HCT116 (cell line): ENCODE data around the gene UBR3. TPM values are rescaled to one million over a fixed set of nuclear protein-coding genes. Genes with fewer than 3 reads are reported as not detected.

Source experiments
- ATAC-seq: fragments of 200-7000 bp; cut with Tn5 transposase; 2 replicates; pipeline ENCODE4 v1.9.1; 2020; ENCODE audit warnings: mild to moderate bottlenecking, moderate library complexity
- BruUV-seq: library from RNA; stranded (reverse); fragments of 400-500 nt; replicated peaks from 2 replicates; lab custom pipeline; 2021; lab: Mats Ljungman, UMichigan
- CTCF ChIA-PET: fragments of 300-600 bp; sonication (Branson Sonifier 250); formaldehyde crosslinking; loops from one replicate; lab custom pipeline; 2021; ENCODE audit warnings: antibody characterized with exemption; lab: Charles Lee
- POLR2A ChIA-PET: fragments of 300-600, 350-600 bp; sonication (Branson Sonifier 250); formaldehyde crosslinking; loops from one replicate; lab custom pipeline; 2021; ENCODE audit warnings: antibody characterized with exemption; lab: Charles Lee
- RAD21 ChIA-PET, 2 experiments: fragments of 300-600 bp; sonication (Branson Sonifier 250); formaldehyde crosslinking; loops; one replicate each; lab custom pipeline; 2023; ENCODE audit warnings: low total read pairs in 2 of 2; ENCODE audit not compliant: uncharacterized antibody in 2 of 2, unreplicated experiment in 2 of 2, low non-redundant PET in 1 of 2; lab: Charles Lee
- DNase-seq: peaks from one replicate; pipeline ENCODE4 v3.0.0-alpha.2; 2010; ENCODE audit warnings: low read depth, low spot score
- H2AFZ ChIP-seq: fragments of 200-600 bp; shearing (Covaris generic), sonication (generic); 2 replicates; pipeline ENCODE4 v1.6.1; 2017; ENCODE audit warnings: low read depth, mixed run types, mixed read lengths, antibody characterized with exemption, low read length; ENCODE audit not compliant: poor library complexity, severe bottlenecking
- H3K27ac ChIP-seq: 2 replicates; pipeline ENCODE4 v1.5.1; 2012; ENCODE audit warnings: low read depth, low read length
- H3K27me3 ChIP-seq: fragments of 200-600 bp; sonication (generic); 2 replicates; pipeline ENCODE4 v1.6.1; 2016; ENCODE audit warnings: mixed run types, low read length, mixed read lengths; ENCODE audit not compliant: insufficient read depth
- H3K36me3 ChIP-seq, 2 experiments: fragments of 200-500 bp in 1 of 2; fragments of 200-600 bp in 1 of 2; sonication (Bioruptor generic) in 1 of 2; sonication (generic) in 1 of 2; 2 replicates each; pipeline versions ENCODE4 v1.5.1 to v1.6.1; 2014 to 2016; ENCODE audit warnings: low read length in 2 of 2, inconsistent platforms in 1 of 2, mixed read lengths in 1 of 2, mixed run types in 1 of 2; ENCODE audit not compliant: insufficient read depth in 2 of 2, control insufficient read depth in 1 of 2
- H3K4me1 ChIP-seq, 2 experiments: fragments of 200-600 bp in 1 of 2; sonication (generic) in 1 of 2; 2 replicates each; pipeline versions ENCODE4 v1.5.1 to v1.6.1; 2012 to 2017; ENCODE audit warnings: low read length in 2 of 2, inconsistent platforms in 1 of 2, mild to moderate bottlenecking in 1 of 2, mixed read lengths in 1 of 2, mixed run types in 1 of 2, moderate library complexity in 1 of 2; ENCODE audit not compliant: insufficient read depth in 2 of 2, control insufficient read depth in 1 of 2
- H3K4me2 ChIP-seq: fragments of 200-600 bp; sonication (generic); 2 replicates; pipeline ENCODE4 v1.6.1; 2017; ENCODE audit warnings: mixed run types, low read length, mixed read lengths
- H3K4me3 ChIP-seq, 2 experiments: fragments of 200-600 bp in 1 of 2; sonication (generic) in 1 of 2; replicated peaks in 1 of 2; 2 replicates each; pipeline ENCODE4 v1.5.1; 2011 to 2016; ENCODE audit warnings: low read length in 2 of 2, control low read depth in 1 of 2, low read depth in 1 of 2, mild to moderate bottlenecking in 1 of 2, mixed read lengths in 1 of 2, mixed run types in 1 of 2
- H3K79me2 ChIP-seq: fragments of 200-600 bp; sonication (generic); 2 replicates; pipeline ENCODE4 v1.6.1; 2017; ENCODE audit warnings: mild to moderate bottlenecking, mixed run types, low read length, moderate library complexity, mixed read lengths; ENCODE audit not compliant: insufficient read depth
- H3K9ac ChIP-seq: fragments of 200-600 bp; sonication (generic); 2 replicates; pipeline ENCODE4 v1.6.1; 2016; ENCODE audit warnings: low read length, mixed read lengths
- H3K9me2 ChIP-seq: fragments of 200-600 bp; sonication (generic), shearing (Covaris generic); 2 replicates; pipeline ENCODE4 v1.6.1; 2017; ENCODE audit warnings: mixed run types, mild to moderate bottlenecking, moderate library complexity; ENCODE audit not compliant: insufficient read depth
- H3K9me3 ChIP-seq, 2 experiments: fragments of 200-500 bp in 1 of 2; fragments of 200-600 bp in 1 of 2; sonication (Bioruptor generic) in 1 of 2; sonication (generic) in 1 of 2; 2 replicates each; pipeline ENCODE4 v1.6.1; 2014 to 2017; ENCODE audit warnings: low read length in 2 of 2, mixed read lengths in 2 of 2, inconsistent platforms in 1 of 2, low read depth in 1 of 2, mild to moderate bottlenecking in 1 of 2, mixed run types in 1 of 2, moderate library complexity in 1 of 2; ENCODE audit not compliant: control insufficient read depth in 1 of 2, insufficient read depth in 1 of 2
- H4K20me1 ChIP-seq: fragments of 200-600 bp; sonication (generic), shearing (Covaris generic); 2 replicates; pipeline ENCODE4 v1.6.1; 2017; ENCODE audit warnings: mixed run types, mild to moderate bottlenecking, moderate library complexity; ENCODE audit not compliant: insufficient read depth
- ATF3 ChIP-seq: IDR thresholded peaks from 2 replicates; pipeline ENCODE4 v1.6.1; 2012
- CBX3 ChIP-seq: IDR thresholded peaks from 2 replicates; pipeline ENCODE4 v1.6.1; 2012; ENCODE audit warnings: low read depth
- CEBPB ChIP-seq: IDR thresholded peaks from 2 replicates; pipeline ENCODE4 v1.6.1; 2012; ENCODE audit warnings: low read depth
- CTCF ChIP-seq, 3 experiments: fragments of 200-600 bp in 1 of 3; sonication (generic) in 1 of 3; IDR thresholded peaks in 2 of 3; conservative IDR thresholded peaks in 1 of 3; 2 replicates each; pipeline ENCODE4 v1.5.1; 2012 to 2017; ENCODE audit warnings: low read depth in 2 of 3, low read length in 2 of 3, antibody characterized with exemption in 1 of 3, borderline replicate concordance in 1 of 3, control low read depth in 1 of 3, mild to moderate bottlenecking in 1 of 3, mixed read lengths in 1 of 3, mixed run types in 1 of 3, moderate library complexity in 1 of 3; ENCODE audit not compliant: insufficient read depth in 1 of 3
- EZH2 ChIP-seq: fragments of 200-600 bp; sonication (generic); IDR thresholded peaks from 2 replicates; pipeline ENCODE4 v1.6.1; 2017; ENCODE audit warnings: antibody characterized with exemption, mixed run types
- EZH2phosphoT487 ChIP-seq: fragments of 200-600 bp; IDR thresholded peaks from 2 replicates; pipeline ENCODE4 v1.6.1; 2018; ENCODE audit warnings: antibody characterized with exemption, borderline replicate concordance
- JUND ChIP-seq: IDR thresholded peaks from 2 replicates; pipeline ENCODE4 v1.6.1; 2012
- MAX ChIP-seq: IDR thresholded peaks from 2 replicates; pipeline ENCODE4 v1.6.1; 2012
- POLR2A ChIP-seq: IDR thresholded peaks from 2 replicates; pipeline ENCODE4 v1.7.0; 2011; ENCODE audit warnings: borderline replicate concordance; ENCODE audit not compliant: insufficient read depth, insufficient read length; ENCODE audit errors: extremely low read depth
- POLR2AphosphoS5 ChIP-seq: IDR thresholded peaks from 2 replicates; pipeline ENCODE4 v1.6.1; 2011; ENCODE audit warnings: mild to moderate bottlenecking, low read depth, low read length, moderate library complexity
- RAD21 ChIP-seq: IDR thresholded peaks from 2 replicates; pipeline ENCODE4 v1.6.1; 2012; ENCODE audit warnings: low read depth, mild to moderate bottlenecking
- REST ChIP-seq: IDR thresholded peaks from 2 replicates; pipeline ENCODE4 v1.6.1; 2012; ENCODE audit warnings: low read depth
- SIN3A ChIP-seq: IDR thresholded peaks from 2 replicates; pipeline ENCODE4 v1.6.1; 2012; ENCODE audit warnings: low read depth
- SP1 ChIP-seq: IDR thresholded peaks from 2 replicates; pipeline ENCODE4 v1.6.1; 2012; ENCODE audit warnings: low read depth
- SRF ChIP-seq: IDR thresholded peaks from 2 replicates; pipeline ENCODE4 v1.6.1; 2012; ENCODE audit warnings: low read depth
- TCF7L2 ChIP-seq: IDR thresholded peaks from 2 replicates; pipeline ENCODE4 v1.7.0; 2011; ENCODE audit warnings: borderline replicate concordance, inconsistent platforms; ENCODE audit not compliant: insufficient read depth, insufficient read length; ENCODE audit errors: extremely low read depth
- YY1 ChIP-seq: IDR thresholded peaks from 2 replicates; pipeline ENCODE4 v1.6.1; 2011; ENCODE audit warnings: low read length, low read depth, moderate library complexity, mild to moderate bottlenecking; ENCODE audit not compliant: insufficient replicate concordance; ENCODE audit errors: extremely low read depth
- ZBTB33 ChIP-seq: IDR thresholded peaks from 2 replicates; pipeline ENCODE4 v1.6.1; 2011; ENCODE audit warnings: mild to moderate bottlenecking, low read length, moderate library complexity; ENCODE audit not compliant: insufficient replicate concordance; ENCODE audit errors: extremely low read depth
- ZFX ChIP-seq: fragments of 450-650 bp; IDR thresholded peaks from 2 replicates; pipeline ENCODE4 v1.6.1; 2017
- intact Hi-C: fragments of 100-400 bp; cut with micrococcal nuclease; formaldehyde crosslinking; loops from 2 replicates; pipeline ENCODE4 v1.10.0; 2022
- total RNA-seq: library from RNA; stranded (reverse); gene quantifications from one replicate; pipeline ENCODE4 v1.2.1, GENCODE V29; 2021; ENCODE audit not compliant: unreplicated experiment

The UBR3 gene
- total RNA-seq, 1 experiment from 2014 or later: 29.5 TPM

- BruUV-seq: no TSS peak
- no peaks in the 10 kb centered on the region for H4K20me1 ChIP-seq
- RAD21 ChIA-PET: no interaction called here
- H3K36me3 ChIP-seq: no peaks in the 10 kb centered on the region
- H3K4me1 ChIP-seq: no peaks in the 10 kb centered on the region
- CTCF ChIA-PET: no interaction called here
- H3K9me2 ChIP-seq: no peaks in the 10 kb centered on the region
- no peaks in the 10 kb centered on the region for H3K27me3 ChIP-seq
- H3K79me2 ChIP-seq: 0 out of 2 replicates have a peak, but pooled peaks cover 3% of the 10 kb centered on the region
- DNase-seq: no peak
- intact Hi-C loops: no loop called here
- no peak overlapping the region for H3K4me2 ChIP-seq
- H3K9me3 ChIP-seq: no peaks in the 10 kb centered on the region
- no peak overlapping the region for H3K4me3 ChIP-seq
- H3K27ac ChIP-seq: no peak overlapping the region
- no peak for ATAC-seq
- H2AFZ ChIP-seq: no peak overlapping the region
- TF ChIP-seq ZBTB33 (no peak), YY1 (no peak), SP1 (no peak), JUND (no peak), REST (no peak), POLR2A (no peak), MAX (no peak), CEBPB (no peak), SRF (no peak), RAD21 (no peak), POLR2AphosphoS5 (no peak), CBX3 (no peak), EZH2phosphoT487 (no peak), SIN3A (no peak), EZH2 (no peak), CTCF (IDR thresholded peaks at IDR 0.05 in 2 of 3, conservative IDR thresholded peaks at IDR 0.05 in 1 of 3; ENCODE audit: borderline replicate concordance in 1 of 3, insufficient read depth in 1 of 3, low read depth in 2 of 3, low read length in 2 of 3) (no peak), ZFX (no peak), TCF7L2 (no peak), ATF3 (no peak)
- TF ChIP-seq, all 23 proteins: peak for 0
- POLR2A ChIA-PET: no interaction called here
- H3K9ac ChIP-seq: no peak overlapping the region
These were observed 68.2 kb downstream of the UBR3 start for GRCh38 chr2:169895294-169895985.
